SK-MEL-5 (cell line): ENCODE measurements around the gene GRIK1. TPM values are rescaled to one million over a fixed set of nuclear protein-coding genes. Genes with fewer than 3 reads are reported as not detected.
"Not testable (repeated sequence)": the region's sequence is repeated elsewhere in the genome, so short reads cannot be mapped to it uniquely, and the experiment has no call there.

ENCODE experiments used
- DNase-seq: peaks from one replicate; pipeline ENCODE4 v3.0.0-alpha.2; 2016; ENCODE audit warnings: low read depth, low spot score
- in situ Hi-C: cut with HindIII; loops from 2 replicates; pipeline ENCODE4 v1.10.0; 2016; ENCODE audit warnings: low sequenced_read_pairs, high pct_unique_total_duplicates, low pct_unique_long_range_greater_than_20kb
- total RNA-seq: library from RNA; depleted of rRNA; stranded (reverse); fragments of >200 nt; shearing (Covaris generic); gene quantifications from 2 replicates; pipeline ENCODE4 v1.2.3, GENCODE V29; 2014

GRIK1 gene
- total RNA-seq, 1 experiment from 2014 or later = 0.11 TPM

DNA sequence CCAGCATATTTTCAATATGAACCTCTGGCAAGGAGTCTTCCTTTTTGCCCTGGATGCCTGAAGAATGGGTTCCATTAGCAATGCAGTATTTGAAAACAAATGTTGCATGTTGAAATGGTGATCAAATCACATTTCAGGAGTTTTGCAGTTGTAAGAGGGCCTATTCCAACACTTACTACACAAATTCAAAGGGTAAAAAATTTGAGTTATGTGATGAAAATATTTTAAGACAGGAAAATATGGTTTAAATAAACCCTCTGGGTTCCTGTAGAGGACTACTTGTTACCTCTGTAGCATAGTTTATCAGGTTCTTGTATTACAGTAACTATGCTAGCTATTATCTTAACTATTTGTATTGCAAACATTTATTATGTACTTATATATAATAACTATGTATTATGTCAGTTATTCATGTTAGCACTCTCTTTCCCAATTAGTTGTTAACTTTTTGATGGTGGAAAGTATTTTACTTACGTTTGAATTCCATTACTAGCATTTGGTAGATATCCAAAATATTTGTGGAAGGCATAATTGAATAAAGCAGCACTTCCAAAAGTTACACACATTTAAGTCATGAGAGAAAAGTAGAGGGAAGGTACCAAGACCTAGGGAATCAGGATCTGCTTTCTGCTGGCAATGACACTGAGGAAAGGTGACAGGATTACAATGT is 312.9 kb downstream of the GRIK1 start:
- DNase-seq = no peak
- in situ Hi-C loops = no loop called here

DNA sequence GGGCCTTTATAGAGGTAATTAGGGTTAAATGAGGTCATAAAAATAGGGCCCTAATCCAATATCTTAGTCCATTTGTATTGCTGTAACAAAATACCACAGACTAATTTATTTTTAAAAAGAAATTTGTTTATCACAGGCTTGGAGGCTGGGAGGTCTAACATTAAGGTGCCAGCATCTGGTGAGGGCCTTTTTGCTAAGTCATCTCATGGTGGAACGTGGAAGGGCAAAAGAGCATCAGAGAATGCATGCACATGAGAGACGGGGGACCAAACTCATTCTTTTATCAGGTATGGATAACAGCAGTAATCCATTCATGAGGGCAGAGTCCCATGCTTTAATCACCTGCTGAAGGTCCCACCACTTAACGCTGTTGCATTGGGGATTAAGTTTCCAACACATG is 313.8 kb downstream of the GRIK1 start:
- in situ Hi-C loops = no loop called here
- no peak for DNase-seq

DNA sequence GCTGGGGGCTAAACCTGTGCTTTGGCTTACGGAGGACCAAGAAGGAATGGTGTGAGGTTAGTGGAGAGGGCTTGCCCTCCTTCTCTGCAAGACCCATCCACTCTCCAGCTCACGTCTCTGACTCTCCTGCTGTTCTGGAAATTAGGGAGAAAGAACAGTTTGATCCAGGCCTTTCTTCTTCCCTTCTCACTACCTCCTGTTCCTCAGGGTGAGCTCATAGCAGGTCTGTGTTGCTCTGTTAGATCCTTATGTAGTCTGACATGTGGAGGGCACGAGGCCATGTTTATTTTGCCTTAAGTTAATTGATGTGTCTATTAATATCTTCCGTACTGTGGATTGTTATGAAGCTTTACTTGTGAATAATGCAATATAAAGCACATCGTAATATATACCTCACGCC is 315.0 kb downstream of the GRIK1 start:
- in situ Hi-C loops = no loop called here
- no peak for DNase-seq

DNA sequence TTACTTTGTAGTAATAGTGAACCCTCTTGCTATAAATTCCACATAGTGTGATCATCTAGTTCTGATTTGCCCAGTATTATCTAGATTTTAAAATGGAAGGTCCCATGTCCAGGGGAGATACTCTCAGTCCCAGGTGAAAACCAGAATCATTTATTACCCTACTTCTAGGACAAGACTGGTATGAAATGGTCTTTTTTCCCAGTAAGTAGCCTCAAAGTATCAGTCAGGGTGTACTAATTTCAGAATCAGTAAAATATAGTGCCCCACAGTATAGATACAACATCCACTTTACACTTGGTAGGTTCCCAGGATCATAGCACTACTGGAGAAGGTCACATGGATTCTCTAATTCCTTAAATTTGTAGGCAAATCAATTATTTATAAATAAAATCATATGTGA is 318.3 kb downstream of the GRIK1 start:
- in situ Hi-C loops = no loop called here
- no peak for DNase-seq

DNA sequence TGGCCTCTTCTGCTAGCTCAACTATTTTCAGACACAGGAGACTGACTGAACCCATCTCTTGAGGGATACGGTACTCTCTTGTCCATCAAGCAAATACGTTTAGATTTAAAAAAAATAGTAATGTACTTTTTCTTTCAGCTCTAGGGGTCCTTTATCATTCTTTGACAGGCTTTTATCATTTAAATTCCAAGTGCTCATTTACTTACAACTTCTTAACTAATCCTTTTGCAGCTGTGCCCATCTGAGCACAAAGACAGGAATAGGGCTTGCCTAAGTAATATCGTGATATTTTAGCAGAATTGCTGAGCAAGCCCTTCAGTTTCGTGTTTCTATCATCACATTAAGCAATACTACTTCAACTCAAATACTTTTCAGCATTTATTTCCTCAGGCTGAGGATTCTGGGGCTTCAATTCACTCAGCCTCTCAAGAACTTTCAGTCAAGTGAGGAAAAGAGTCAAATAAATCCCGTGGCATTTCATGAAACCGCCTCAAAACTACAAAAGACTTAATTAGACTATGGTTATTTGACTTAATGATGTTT is 323.5 kb downstream of the GRIK1 start:
- no peak for DNase-seq
- in situ Hi-C loops = no loop called here

DNA sequence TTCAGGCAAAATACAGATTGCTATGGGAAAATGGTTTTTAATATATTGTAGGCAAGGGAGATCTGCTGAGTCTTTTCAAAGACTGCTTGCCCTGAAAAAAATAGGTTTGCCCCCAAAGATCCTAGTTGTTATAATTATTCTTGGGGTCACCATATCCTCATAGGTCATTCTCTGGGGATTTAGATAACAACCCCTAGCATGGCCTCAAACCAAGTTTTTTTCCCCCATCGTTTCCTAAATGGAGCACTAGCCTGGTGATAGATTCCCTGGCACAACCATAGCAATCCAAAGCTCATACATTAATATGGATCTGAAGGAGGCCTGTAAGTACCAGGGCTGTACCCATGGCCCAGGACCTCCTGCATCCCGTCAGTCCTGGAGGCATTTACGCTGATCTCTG is 325.9 kb downstream of the GRIK1 start:
- in situ Hi-C loops = no loop called here

DNA sequence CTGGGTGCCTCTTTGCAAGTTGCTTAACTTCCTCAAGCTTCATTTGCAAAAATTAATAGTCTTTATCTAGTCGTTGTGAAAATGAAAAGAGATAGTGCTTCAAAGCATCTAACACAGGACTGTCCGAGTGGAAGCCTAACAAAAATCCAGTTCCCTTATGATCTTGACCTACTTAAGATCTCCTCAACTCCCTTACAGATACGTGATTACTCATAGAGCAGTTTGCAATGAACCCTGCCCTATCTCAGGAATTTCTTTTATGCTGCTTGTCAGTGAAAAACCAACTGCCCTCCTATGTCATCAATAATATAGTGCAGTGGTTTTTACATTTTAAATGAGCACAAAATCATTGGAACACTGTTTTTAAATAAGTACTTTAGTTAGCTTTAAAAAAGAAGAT is 326.8 kb downstream of the GRIK1 start:
- no peak for DNase-seq
- in situ Hi-C loops = no loop called here

More for the DNA sequence above, 325.9 kb downstream of the GRIK1 start:
- DNase-seq = no peak

DNA sequence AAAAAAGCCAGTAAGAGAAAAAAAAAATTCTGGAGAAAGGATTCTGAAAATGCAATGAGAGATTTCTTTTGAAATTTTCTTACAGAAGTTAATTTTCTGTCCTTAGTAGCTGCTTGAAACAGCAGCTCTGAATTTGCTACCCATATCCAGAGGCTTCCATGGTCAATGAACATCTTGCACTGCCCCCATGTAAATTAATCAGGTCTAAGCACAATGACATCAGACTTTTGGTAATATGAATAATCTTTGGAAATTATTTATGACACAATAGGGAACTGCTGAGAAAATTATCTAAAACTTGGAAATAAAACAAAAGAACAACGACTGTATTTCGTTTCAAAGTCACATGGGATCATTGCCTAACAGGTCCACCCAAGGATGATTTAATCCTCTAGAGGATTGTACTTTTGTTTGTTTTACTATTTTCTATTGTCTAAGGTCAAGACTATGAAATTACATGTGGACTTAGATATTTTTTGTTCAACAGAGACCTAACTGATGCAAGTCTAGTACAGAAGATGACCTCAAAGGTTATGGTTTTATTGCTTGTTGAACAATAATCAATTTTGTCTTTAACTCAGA is 328.9 kb downstream of the GRIK1 start:
- in situ Hi-C loops = no loop called here
- DNase-seq = no peak

DNA sequence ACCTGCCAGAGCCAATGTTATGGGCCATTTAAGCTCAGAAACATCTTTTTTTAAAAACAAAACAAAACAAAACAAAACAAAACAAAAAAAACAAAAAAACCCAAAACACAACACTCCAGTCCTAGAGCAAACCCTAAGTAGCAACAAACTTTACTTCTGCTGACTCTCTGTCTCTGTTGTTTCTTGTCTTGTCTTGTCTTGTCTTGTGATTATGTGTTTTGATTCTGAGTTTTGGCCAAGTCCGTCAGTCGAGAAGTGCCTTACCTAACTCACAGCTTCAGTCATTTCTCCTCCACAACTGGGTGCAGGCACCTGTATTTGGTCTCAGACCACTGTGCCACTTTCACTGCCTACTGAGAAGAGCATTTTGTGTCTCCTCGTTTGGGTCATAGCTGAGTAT is 333.2 kb downstream of the GRIK1 start:
- in situ Hi-C loops = no loop called here
- DNase-seq = no peak

DNA sequence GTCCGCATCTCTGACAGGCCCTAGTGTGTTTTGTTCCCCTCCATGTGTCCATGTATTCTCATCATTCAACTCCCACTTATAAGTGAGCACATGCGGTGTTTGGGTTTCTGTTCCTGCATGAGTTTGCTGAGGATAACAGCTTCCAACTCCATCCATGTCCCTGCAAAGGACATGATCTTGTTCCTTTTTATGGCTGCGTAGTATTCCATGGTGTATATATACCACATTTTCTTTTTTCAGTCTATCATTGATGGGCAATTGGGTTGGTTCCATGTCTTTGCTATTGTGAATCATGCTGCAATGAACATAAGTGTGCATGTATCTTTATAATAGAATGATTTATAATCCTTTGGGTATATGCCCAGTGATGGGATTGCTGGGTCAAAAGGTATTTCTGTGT is 334.6 kb downstream of the GRIK1 start:
- in situ Hi-C loops, DNase-seq: not testable (repeated sequence)

DNA sequence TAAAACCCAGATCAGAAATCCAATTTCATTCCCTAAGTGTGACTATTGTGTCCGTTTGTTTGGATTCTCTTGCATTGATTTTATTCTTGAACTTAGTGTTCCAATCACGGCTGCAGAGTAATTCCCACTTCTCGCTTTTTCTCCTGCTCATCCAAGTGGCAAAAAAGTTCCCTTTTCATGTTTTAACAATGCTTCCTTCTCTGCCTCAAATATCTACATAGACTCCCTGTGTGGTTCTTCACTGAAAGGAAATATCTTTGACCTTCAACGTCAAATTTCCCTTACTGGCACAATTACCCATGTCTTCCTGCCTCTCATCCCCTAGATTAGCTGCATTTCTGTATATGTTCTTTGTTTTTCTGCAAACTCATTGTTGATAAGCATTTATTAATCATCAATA is 335.7 kb downstream of the GRIK1 start:
- DNase-seq = peak; percentile 64
- in situ Hi-C loops = no loop called here

DNA sequence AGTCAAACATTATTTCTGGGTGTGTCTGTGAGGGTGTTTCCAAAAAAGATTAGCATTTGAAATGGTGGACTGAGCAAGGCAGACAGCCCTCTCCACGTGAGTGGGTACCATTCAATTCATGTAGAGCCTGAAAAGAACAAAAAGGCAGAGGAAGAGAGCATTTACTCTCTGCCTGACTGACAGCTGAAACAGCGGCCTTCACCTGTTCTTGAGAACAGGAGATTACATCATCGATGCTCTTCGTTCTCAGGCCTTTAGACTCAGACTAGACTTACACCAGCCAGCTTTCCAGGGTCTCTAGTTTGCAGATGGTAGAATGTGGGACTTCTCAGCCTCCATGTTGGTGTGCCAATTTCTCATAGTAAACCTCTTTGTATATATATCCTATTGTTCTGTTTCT is 338.7 kb downstream of the GRIK1 start:
- no peak for DNase-seq
- in situ Hi-C loops = no loop called here

DNA sequence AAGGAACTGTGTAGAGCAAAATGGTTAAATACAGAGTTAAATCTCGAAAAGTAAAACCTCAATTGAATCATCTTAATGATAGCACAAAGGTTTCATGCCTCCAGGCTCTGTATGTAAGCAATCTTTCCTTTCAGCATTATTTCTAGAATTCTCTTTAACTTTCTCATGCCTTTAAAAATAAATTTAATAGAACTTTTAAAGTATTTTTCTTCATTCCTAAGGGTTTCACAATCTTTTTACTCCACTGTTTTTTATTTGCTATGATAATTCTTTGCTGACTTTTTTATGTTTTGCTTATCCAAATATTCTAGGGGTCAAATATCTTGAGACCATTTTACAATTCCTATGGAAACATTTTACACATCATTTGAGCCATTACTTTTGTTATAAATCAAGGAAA is 353.1 kb downstream of the GRIK1 start:
- in situ Hi-C loops = no loop called here
- no peak for DNase-seq

DNA sequence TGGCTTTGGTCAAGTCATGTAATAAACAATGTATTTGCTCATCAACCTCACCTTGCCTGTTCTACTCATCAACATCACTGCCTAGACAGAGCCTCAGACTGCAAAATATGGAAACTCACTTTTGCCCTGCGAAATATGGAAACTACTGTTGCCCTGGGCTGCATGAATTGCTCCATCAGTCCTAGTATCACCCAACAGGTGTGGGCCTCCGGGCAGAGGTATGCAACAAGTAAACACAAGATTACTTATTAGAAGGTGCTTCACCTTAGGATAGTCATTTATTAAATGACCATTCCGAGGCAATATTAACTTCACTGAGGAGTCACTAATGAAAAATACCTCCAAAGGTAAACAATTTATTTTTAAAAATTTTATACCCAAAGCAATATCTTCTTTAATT is 354.3 kb downstream of the GRIK1 start:
- in situ Hi-C loops = no loop called here
- DNase-seq = no peak

DNA sequence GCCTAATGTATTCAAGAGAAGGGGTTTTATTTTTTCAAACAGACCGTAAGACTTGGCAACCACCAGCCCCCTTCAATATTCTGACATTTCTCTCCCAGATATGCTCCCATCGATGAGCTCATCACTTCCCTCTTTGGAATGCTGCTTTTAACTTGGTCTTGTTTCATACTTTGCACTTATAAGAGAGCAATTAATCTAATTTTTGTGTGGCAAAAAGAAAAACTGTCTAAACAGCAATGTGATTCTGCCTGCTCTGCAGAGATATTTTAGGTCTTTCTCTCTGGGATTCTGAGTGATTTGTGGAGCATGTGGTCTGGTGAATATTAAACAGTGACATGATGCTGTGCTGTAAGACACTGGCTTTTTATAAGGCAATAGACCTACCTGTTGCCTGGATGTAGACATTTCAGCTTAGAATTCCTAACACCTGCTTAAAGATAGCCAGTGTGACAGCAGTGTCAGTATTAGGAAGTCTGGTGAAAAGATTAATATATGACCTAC is 356.3 kb downstream of the GRIK1 start:
- no peak for DNase-seq
- in situ Hi-C loops = no loop called here

DNA sequence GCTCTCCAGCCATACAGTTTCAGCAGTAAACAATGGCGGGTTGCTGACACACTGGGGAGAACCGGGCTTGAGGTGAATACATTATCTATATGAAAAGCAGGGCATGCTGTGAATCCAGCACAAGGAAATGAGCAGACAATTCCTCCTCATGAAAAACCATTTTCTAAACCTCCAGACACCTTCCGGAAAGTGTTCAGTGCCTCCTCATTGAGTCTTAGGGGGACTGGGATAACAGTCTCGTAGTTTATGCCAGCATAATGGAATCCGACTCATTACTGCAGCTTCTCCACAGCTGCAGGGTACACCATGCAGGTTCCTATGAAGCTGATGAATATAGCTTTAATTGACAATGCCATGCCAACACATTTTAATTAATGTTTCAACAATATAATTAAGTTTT is 356.9 kb downstream of the GRIK1 start:
- no peak for DNase-seq
- in situ Hi-C loops = no loop called here

DNA sequence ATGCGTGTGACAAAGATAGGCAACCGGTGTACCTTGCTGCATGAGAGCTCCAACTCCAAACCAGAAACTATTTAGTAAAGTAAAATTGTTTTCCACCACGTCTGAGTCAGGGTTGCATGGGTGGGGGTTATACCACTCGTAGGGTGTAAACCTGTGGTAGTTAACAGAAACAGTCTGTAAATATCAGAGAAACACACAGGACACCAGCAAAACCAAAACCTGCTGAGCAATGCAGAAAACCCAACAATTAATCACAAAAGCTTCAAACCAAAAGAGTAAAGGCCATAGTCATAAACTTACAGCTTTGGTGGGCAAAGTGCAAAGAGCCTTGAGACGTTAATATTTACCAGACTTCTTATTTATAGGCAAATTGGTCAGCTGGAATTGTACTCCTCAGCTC is 358.4 kb downstream of the GRIK1 start:
- in situ Hi-C loops = no loop called here
- no peak for DNase-seq

DNA sequence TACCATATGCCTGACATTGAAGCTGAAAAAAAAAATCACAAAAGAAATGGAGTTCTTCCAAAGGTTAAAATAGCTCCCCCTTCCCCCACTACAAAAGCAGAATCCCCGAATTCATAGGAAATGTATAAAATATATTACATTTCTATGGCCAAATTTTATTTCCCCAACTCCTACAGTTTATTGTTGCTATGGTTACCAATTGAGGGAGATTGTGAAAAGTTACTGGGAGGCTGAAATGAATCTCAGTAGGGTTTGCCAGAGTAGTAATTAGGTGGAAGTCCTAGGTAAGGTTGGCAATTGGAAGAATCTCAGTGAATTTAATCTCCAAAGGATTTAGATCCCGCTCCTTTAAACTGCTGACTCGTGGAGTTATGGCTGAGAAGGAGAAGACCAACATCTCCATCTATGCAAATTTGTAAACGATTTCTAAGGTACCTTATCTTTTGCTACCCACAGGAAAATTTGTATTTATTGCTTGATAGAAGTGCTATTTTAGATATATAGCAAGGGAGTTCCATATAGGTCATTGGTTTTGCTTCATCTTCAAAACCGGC is 359.0 kb downstream of the GRIK1 start:
- no peak for DNase-seq
- in situ Hi-C loops = no loop called here

DNA sequence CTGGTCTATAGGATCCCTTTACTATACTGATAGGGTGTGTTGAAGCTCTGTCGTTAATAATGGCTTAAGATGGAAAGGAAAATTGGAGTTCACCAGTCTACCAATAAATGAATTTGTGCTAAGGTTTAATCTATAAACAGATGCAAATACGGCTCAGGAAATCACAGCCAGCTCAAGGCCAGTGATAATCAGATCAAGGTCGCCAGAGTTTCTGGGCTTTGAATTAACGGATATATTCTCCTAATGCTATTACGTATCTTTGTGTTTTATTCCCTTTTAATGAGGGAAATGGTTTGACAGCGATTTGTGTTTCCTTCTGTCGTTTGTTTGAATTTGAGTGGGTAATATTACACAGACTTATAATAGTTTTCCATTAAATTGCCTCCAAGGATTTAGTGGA is 361.5 kb downstream of the GRIK1 start:
- DNase-seq = no peak
- in situ Hi-C loops = no loop called here
